ENCODE data around the gene ANKH. TPM values are rescaled to one million over a fixed set of nuclear protein-coding genes. Genes with fewer than 3 reads are reported as not detected.

The ANKH gene
- total and polyA plus RNA-seq, 2 of the 13 experiments (the other 11 are each of a cell fraction or from before 2014, with no cell fraction given), result 25.0 to 36.0 TPM

- TF ChIP-seq ZNF761 (CRISPR knock-in tag; conservative IDR thresholded peaks at IDR 0.05), result no peak; the same call in 1 of the 2 replicates
- TF ChIP-seq MNT (IDR thresholded peaks at IDR 0.05), result no peak
- TF ChIP-seq KDM2A (CRISPR knock-in tag; IDR thresholded peaks at IDR 0.05; ENCODE audit: borderline replicate concordance, low read depth), result peak; percentile 42; the same call in 1 of the 2 replicates
- no peak for TF ChIP-seq ZNF614 (CRISPR knock-in tag; IDR thresholded peaks at IDR 0.05; ENCODE audit: borderline replicate concordance)
- TF ChIP-seq, protein P1, sequence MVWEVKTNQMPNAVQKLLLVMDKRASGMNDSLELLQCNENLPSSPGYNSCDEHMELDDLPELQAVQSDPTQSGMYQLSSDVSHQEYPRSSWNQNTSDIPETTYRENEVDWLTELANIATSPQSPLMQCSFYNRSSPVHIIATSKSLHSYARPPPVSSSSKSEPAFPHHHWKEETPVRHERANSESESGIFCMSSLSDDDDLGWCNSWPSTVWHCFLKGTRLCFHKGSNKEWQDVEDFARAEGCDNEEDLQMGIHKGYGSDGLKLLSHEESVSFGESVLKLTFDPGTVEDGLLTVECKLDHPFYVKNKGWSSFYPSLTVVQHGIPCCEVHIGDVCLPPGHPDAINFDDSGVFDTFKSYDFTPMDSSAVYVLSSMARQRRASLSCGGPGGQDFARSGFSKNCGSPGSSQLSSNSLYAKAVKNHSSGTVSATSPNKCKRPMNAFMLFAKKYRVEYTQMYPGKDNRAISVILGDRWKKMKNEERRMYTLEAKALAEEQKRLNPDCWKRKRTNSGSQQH (CRISPR knock-in tag; IDR thresholded peaks at IDR 0.05; ENCODE audit: low read depth), result no peak
- TF ChIP-seq GATAD2A (CRISPR knock-in tag; IDR thresholded peaks at IDR 0.05), result peak; percentile 49; the same call in 1 of the 2 replicates
- TF ChIP-seq EP300 (IDR thresholded peaks at IDR 0.05; ENCODE audit: low read depth in 2 of 2, low read length in 2 of 2), result peak in 1 of 2 experiments; percentile 38; a peak in 1 of 4 replicates
- no peak for TF ChIP-seq EP300 (CRISPR knock-in tag; IDR thresholded peaks at IDR 0.05; ENCODE audit: borderline replicate concordance)
- no peak for TF ChIP-seq EEA1 (CRISPR knock-in tag; IDR thresholded peaks at IDR 0.05; ENCODE audit: borderline replicate concordance)
- 0 out of 2 replicates have a peak, but pooled peaks have one; percentile 46 for TF ChIP-seq ZNF414 (CRISPR knock-in tag; IDR thresholded peaks at IDR 0.05)
- TF ChIP-seq MAFF (IDR thresholded peaks at IDR 0.05; ENCODE audit: low read depth, low read length), result no peak
- no peak for TF ChIP-seq NCOA2 (CRISPR knock-in tag; IDR thresholded peaks at IDR 0.05)
- peak; percentile 50; the same call in 1 of the 2 replicates for TF ChIP-seq NR2F2 (IDR thresholded peaks at IDR 0.05; ENCODE audit: borderline replicate concordance, low read depth)
- no peak for TF ChIP-seq ZNF530 (CRISPR knock-in tag; IDR thresholded peaks at IDR 0.05; ENCODE audit: low read depth)
- TF ChIP-seq, protein P2, sequence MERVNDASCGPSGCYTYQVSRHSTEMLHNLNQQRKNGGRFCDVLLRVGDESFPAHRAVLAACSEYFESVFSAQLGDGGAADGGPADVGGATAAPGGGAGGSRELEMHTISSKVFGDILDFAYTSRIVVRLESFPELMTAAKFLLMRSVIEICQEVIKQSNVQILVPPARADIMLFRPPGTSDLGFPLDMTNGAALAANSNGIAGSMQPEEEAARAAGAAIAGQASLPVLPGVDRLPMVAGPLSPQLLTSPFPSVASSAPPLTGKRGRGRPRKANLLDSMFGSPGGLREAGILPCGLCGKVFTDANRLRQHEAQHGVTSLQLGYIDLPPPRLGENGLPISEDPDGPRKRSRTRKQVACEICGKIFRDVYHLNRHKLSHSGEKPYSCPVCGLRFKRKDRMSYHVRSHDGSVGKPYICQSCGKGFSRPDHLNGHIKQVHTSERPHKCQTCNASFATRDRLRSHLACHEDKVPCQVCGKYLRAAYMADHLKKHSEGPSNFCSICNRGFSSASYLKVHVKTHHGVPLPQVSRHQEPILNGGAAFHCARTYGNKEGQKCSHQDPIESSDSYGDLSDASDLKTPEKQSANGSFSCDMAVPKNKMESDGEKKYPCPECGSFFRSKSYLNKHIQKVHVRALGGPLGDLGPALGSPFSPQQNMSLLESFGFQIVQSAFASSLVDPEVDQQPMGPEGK (CRISPR knock-in tag; IDR thresholded peaks at IDR 0.05), result no peak
- TF ChIP-seq CEBPG (CRISPR knock-in tag; IDR thresholded peaks at IDR 0.05), result peak; percentile 40
- TF ChIP-seq ESRRA (CRISPR knock-in tag; IDR thresholded peaks at IDR 0.05; ENCODE audit: low read depth), result no peak
- TF ChIP-seq, protein P3, sequence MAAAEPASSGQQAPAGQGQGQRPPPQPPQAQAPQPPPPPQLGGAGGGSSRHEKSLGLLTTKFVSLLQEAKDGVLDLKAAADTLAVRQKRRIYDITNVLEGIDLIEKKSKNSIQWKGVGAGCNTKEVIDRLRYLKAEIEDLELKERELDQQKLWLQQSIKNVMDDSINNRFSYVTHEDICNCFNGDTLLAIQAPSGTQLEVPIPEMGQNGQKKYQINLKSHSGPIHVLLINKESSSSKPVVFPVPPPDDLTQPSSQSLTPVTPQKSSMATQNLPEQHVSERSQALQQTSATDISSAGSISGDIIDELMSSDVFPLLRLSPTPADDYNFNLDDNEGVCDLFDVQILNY (CRISPR knock-in tag; conservative IDR thresholded peaks at IDR 0.05), result no peak
- TF ChIP-seq ZNF724P (CRISPR knock-in tag; IDR thresholded peaks at IDR 0.05; ENCODE audit: borderline replicate concordance), result no peak
- TF ChIP-seq, protein P4, sequence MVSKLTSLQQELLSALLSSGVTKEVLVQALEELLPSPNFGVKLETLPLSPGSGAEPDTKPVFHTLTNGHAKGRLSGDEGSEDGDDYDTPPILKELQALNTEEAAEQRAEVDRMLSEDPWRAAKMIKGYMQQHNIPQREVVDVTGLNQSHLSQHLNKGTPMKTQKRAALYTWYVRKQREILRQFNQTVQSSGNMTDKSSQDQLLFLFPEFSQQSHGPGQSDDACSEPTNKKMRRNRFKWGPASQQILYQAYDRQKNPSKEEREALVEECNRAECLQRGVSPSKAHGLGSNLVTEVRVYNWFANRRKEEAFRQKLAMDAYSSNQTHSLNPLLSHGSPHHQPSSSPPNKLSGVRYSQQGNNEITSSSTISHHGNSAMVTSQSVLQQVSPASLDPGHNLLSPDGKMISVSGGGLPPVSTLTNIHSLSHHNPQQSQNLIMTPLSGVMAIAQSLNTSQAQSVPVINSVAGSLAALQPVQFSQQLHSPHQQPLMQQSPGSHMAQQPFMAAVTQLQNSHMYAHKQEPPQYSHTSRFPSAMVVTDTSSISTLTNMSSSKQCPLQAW (CRISPR knock-in tag; IDR thresholded peaks at IDR 0.05), result no peak
These were observed 144.1 kb downstream of the ANKH start (continued) for GRCh38 chr5:14727428-14727865.
